GM23248 (cell line): ENCODE data around the gene MAP7D2. TPM values are rescaled to one million over a fixed set of nuclear protein-coding genes. Genes with fewer than 3 reads are reported as not detected.

Experiments used
- DNase-seq: peaks from one replicate; pipeline ENCODE4 v3.0.0-alpha.2; 2015
- H2AFZ ChIP-seq: fragments of 200-600 bp; sonication (generic); 2 replicates; pipeline ENCODE4 v1.6.1; 2016; ENCODE audit warnings: antibody characterized with exemption
- H3F3A ChIP-seq: fragments of 200-600 bp; sonication (generic); 2 replicates; pipeline ENCODE4 v1.6.1; 2016; ENCODE audit warnings: mild to moderate bottlenecking, antibody characterized with exemption, mixed run types; ENCODE audit not compliant: insufficient read depth
- H3K27ac ChIP-seq: fragments of 200-600 bp; sonication (generic); 2 replicates; pipeline ENCODE4 v1.5.1; 2016; ENCODE audit warnings: mild to moderate bottlenecking
- H3K27me3 ChIP-seq: fragments of 200-600 bp; sonication (generic); replicated peaks from 2 replicates; pipeline ENCODE4 v1.6.1; 2016; ENCODE audit warnings: mild to moderate bottlenecking; ENCODE audit not compliant: insufficient read depth
- H3K36me3 ChIP-seq: fragments of 200-600 bp; sonication (generic); 2 replicates; pipeline ENCODE4 v1.6.1; 2016; ENCODE audit warnings: low read depth, mild to moderate bottlenecking
- H3K4me1 ChIP-seq: fragments of 200-600 bp; sonication (generic); 2 replicates; pipeline ENCODE4 v1.6.1; 2016; ENCODE audit warnings: mild to moderate bottlenecking; ENCODE audit not compliant: insufficient read depth
- H3K4me2 ChIP-seq: fragments of 200-600 bp; sonication (generic); one replicate; pipeline ENCODE4 v1.6.1; 2016; ENCODE audit warnings: mild to moderate bottlenecking; ENCODE audit not compliant: unreplicated experiment
- H3K4me3 ChIP-seq: fragments of 200-600 bp; sonication (generic); 2 replicates; pipeline ENCODE4 v1.5.1; 2016; ENCODE audit warnings: mild to moderate bottlenecking
- H3K79me2 ChIP-seq: fragments of 200-600 bp; sonication (generic); 2 replicates; pipeline ENCODE4 v1.6.1; 2016; ENCODE audit warnings: mild to moderate bottlenecking; ENCODE audit not compliant: insufficient read depth
- H3K9ac ChIP-seq: fragments of 200-600 bp; sonication (generic); 2 replicates; pipeline ENCODE4 v1.6.1; 2016; ENCODE audit warnings: mild to moderate bottlenecking
- H3K9me2 ChIP-seq: fragments of 200-600 bp; sonication (generic); 2 replicates; pipeline ENCODE4 v1.6.1; 2016; ENCODE audit warnings: mixed run types, mild to moderate bottlenecking, moderate library complexity; ENCODE audit not compliant: insufficient read depth
- H3K9me3 ChIP-seq: fragments of 200-600 bp; sonication (generic); one replicate; pipeline ENCODE4 v1.6.1; 2017; ENCODE audit warnings: low read depth
- H4K20me1 ChIP-seq: fragments of 200-600 bp; sonication (generic); 2 replicates; pipeline ENCODE4 v1.6.0; 2016; ENCODE audit not compliant: insufficient read depth
- EZH2 ChIP-seq: fragments of 200-600 bp; sonication (generic); IDR thresholded peaks from 2 replicates; pipeline ENCODE4 v1.6.1; 2018; ENCODE audit warnings: antibody characterized with exemption, mild to moderate bottlenecking; ENCODE audit not compliant: insufficient read depth, poor library complexity, severe bottlenecking
- EZH2phosphoT487 ChIP-seq: fragments of 200-600 bp; sonication (generic); IDR thresholded peaks from 2 replicates; pipeline ENCODE4 v1.6.1; 2018; ENCODE audit warnings: antibody characterized with exemption, moderate library complexity, mild to moderate bottlenecking, low read depth; ENCODE audit not compliant: insufficient read depth
- WGBS, 2 experiments: methylation state at CpG; one replicate each; pipeline ENCODE4 v1.1.6; 2015 to 2017; ENCODE audit warnings: low lambda C conversion rate in 2 of 2, low coverage in 1 of 2; ENCODE audit errors: missing lambda C conversion rate in 2 of 2; 5-methylcytosine and 5-hydroxymethylcytosine counted together
- in situ Hi-C: fragments of 300-500 bp; cut with MboI; formaldehyde crosslinking; loops from 2 replicates; pipeline ENCODE4 v1.15.0; 2020
- polyA plus RNA-seq: library from polyadenylated mRNA; unstranded; fragments of >200 nt; fragmentation: Nextera tagmentation; extraction: Ambion mirVana; gene quantifications from 2 replicates; pipeline ENCODE4 v1.2.1, GENCODE V29; 2016
- total RNA-seq: library from RNA; depleted of rRNA; stranded (reverse); fragments of >200 nt; shearing (Covaris generic); gene quantifications from 2 replicates; pipeline ENCODE4 v1.2.3, GENCODE V29; 2014

MAP7D2 gene
- total and polyA plus RNA-seq, 2 experiments from 2014 or later: 0.11 to 0.32 TPM

DNA sequence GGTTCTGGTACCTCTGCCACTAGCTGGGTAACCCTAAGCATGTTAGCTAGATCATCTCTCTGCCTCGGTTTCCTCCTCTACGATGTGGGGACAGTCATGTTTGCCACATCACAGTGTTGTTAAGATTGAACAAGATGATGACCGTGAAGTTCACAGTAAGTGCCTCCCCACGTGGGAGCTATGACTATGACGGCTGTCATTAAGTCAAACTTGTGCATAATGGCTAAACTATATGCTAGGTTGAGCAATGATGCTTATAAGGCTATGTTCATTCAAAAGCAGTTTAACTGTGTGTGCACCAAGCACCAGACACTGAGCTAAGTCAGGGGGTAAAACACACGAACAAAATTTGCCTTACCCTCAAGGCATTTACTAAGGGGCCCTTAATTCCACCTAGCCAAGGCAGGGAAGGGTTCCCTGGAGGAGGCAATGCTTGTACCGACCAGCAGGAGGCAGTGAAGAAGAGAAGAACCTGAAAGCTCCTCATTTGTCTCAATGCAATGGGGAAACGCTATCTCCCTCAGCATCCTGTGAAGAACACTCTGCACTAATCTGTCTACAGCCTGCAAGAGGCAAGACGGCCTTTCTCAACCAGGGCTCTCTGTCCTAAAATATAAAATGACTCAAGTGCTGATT lies 52.9 kb downstream of the MAP7D2 start:
- Histone ChIP-seq H3K36me3 (no peaks in the 10 kb centered on the region), H3K27ac (no peak overlapping the region), H3K79me2 (no peaks in the 10 kb centered on the region), H3K4me1 (peaks cover 25% of the 10 kb centered on the region; the same call in 1 of the 2 replicates), H3K9ac (no peak overlapping the region), H3K9me3 (no peaks in the 10 kb centered on the region), H3K27me3 (no peaks in the 10 kb centered on the region), H3K9me2 (no peaks in the 10 kb centered on the region), H3F3A (0 out of 2 replicates have a peak, but pooled peaks cover 8% of the 10 kb centered on the region), H2AFZ (no peak overlapping the region), H3K4me3 (no peak overlapping the region), H3K4me2 (no peak overlapping the region), H4K20me1 (no peaks in the 10 kb centered on the region)
- no peak for TF ChIP-seq EZH2
- TF ChIP-seq EZH2phosphoT487: no peak
- DNase-seq: peak; percentile 48
- in situ Hi-C loops: no loop called here
- WGBS, 2 experiments: 27 to 43% methylated on average over 8 to 9 of the region's 9 CpGs

DNA sequence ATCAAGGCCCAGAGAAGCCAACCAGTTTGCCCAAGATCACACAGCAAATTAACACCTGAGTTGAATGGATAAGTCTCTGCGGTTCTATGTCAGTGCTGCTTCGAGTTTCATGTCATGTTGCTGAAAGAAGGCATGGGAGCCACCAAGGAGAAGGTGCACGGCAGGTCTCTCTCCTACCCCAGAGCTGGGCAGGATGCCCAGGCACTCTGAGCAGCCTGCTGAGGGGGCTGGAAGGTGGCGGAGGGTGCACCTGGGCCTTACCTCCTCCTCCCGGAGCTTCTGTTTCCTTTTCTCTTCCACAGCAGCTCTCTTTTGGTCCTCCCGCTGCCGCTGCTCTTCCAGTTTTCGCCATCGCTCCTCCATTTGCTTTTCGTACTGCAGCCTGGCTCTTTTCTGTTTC lies 53.6 kb downstream of the MAP7D2 start:
- no peaks in the 10 kb centered on the region for H3K9me3 ChIP-seq
- no peaks in the 10 kb centered on the region for H3K36me3 ChIP-seq
- H3K4me1 ChIP-seq: peaks cover 23% of the 10 kb centered on the region; the same call in 1 of the 2 replicates
- no peaks in the 10 kb centered on the region for H4K20me1 ChIP-seq
- 91 to 92% methylated on average over 9 to 10 of the region's 10 CpGs for WGBS, 2 experiments
- in situ Hi-C loops: no loop called here
- H3K27me3 ChIP-seq: no peaks in the 10 kb centered on the region
- 0 out of 2 replicates have a peak, but pooled peaks cover 4% of the 10 kb centered on the region for H3F3A ChIP-seq
- no peak for DNase-seq
- no peak overlapping the region for H3K4me3 ChIP-seq
- H2AFZ ChIP-seq: no peak overlapping the region
- H3K27ac ChIP-seq: no peak overlapping the region
- H3K9me2 ChIP-seq: no peaks in the 10 kb centered on the region
- no peaks in the 10 kb centered on the region for H3K79me2 ChIP-seq
- H3K9ac ChIP-seq: no peak overlapping the region
- TF ChIP-seq EZH2phosphoT487 (no peak), EZH2 (no peak)
- H3K4me2 ChIP-seq: no peak overlapping the region

DNA sequence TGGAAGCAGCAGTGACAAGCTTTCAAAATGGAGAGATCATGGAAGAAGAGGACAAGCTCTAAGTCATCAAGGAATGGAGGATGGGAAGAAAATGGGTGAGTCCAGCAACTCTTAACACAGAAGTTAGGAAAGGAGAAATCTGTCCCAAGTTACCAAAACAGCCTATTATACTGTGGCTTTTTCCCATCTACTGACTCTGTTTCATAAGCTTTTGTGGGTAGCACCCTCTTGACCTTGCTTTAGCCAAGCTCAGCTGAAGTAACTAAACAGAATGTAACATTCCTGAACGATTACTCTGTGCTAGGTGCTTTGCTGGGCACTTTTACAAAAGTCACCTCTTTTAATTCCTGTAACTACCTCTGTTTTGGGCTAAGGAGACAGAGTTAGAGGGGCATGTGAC lies 54.9 kb downstream of the MAP7D2 start:
- in situ Hi-C loops: no loop called here
- no peaks in the 10 kb centered on the region for H3K9me2 ChIP-seq
- H3K4me1 ChIP-seq: peaks cover 15% of the 10 kb centered on the region; the same call in 1 of the 2 replicates
- no peak overlapping the region for H3K4me3 ChIP-seq
- no peaks in the 10 kb centered on the region for H4K20me1 ChIP-seq
- peak; percentile 55 for DNase-seq
- H3K9me3 ChIP-seq: no peaks in the 10 kb centered on the region
- H3K9ac ChIP-seq: no peak overlapping the region
- TF ChIP-seq EZH2: no peak
- TF ChIP-seq EZH2phosphoT487: no peak
- no peaks in the 10 kb centered on the region for H3K27me3 ChIP-seq
- no peak overlapping the region for H3K4me2 ChIP-seq
- H2AFZ ChIP-seq: no peak overlapping the region
- H3K27ac ChIP-seq: no peak overlapping the region
- H3K36me3 ChIP-seq: no peaks in the 10 kb centered on the region
- 0 out of 2 replicates have a peak, but pooled peaks cover 4% of the 10 kb centered on the region for H3F3A ChIP-seq
- 20 to 56% methylated on average over 1 of the region's 1 CpG for WGBS, 2 experiments
- no peaks in the 10 kb centered on the region for H3K79me2 ChIP-seq

DNA sequence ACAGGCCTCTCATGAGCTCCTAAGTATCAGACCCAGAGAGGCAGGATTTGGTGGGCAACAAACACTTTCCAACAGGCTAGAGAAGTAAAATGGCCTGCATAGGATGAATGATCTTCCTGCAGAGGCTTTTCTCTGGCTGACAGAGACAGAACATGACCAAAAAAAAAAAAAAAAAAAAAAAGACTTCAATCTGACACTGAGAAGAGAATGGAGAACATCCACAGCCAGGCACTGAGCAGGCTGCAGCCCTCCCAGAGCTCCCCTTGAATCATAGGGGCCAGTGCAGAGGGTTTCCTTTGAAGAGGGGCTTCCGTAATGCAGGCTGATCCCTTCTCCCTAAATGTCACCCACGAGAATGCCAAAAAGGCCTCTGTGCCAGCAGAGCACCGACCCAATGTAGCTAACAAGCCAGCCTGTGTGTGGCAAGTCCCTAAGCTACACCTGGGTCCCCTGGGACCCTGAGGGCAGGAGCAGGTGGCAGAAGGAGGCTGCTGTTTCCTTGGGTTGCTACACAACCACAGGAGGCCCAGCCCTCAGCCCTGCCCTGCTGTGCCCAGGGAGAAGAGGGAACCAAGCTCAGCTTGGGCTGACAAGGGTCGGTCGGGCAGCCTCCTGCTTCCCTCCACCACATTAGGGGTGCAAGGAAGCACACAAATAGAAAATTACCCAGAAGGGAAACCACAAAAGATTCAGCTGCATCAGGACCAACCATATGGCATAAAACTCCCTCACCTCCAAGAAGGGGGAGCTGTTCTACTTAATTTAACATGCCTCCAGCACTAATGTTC lies 55.6 kb downstream of the MAP7D2 start:
- no peak for TF ChIP-seq EZH2
- TF ChIP-seq EZH2phosphoT487: no peak
- Histone ChIP-seq H3K27me3 (no peaks in the 10 kb centered on the region), H3K4me3 (no peak overlapping the region), H3K36me3 (no peaks in the 10 kb centered on the region), H3K9me3 (no peaks in the 10 kb centered on the region), H3K4me2 (no peak overlapping the region), H3K79me2 (no peaks in the 10 kb centered on the region), H3K4me1 (peaks cover 15% of the 10 kb centered on the region; the same call in 1 of the 2 replicates), H3K9ac (no peak overlapping the region), H3F3A (0 out of 2 replicates have a peak, but pooled peaks cover 4% of the 10 kb centered on the region), H3K9me2 (no peaks in the 10 kb centered on the region), H3K27ac (no peak overlapping the region), H4K20me1 (no peaks in the 10 kb centered on the region), H2AFZ (no peak overlapping the region)
- in situ Hi-C loops: no loop called here
- no peak for DNase-seq
- WGBS, 2 experiments: 96 to 100% methylated on average over 3 to 4 of the region's 5 CpGs
